GM21381 (cell line): ENCODE data around the gene CD109.
A peak's percentile ranks its signal among the peaks of the same experiment; 100 is the strongest.
"Not testable (repeated sequence)": the region's sequence is repeated elsewhere in the genome, so short reads cannot be mapped to it uniquely, and the experiment has no call there.

ENCODE experiments used
- ATAC-seq: cut with Tn5 transposase; IDR thresholded peaks from one replicate; pipeline ENCODE4 v1.9.1; 2021; ENCODE audit warnings: mild to moderate bottlenecking, moderate library complexity; ENCODE audit not compliant: unreplicated experiment

CD109 gene

DNA sequence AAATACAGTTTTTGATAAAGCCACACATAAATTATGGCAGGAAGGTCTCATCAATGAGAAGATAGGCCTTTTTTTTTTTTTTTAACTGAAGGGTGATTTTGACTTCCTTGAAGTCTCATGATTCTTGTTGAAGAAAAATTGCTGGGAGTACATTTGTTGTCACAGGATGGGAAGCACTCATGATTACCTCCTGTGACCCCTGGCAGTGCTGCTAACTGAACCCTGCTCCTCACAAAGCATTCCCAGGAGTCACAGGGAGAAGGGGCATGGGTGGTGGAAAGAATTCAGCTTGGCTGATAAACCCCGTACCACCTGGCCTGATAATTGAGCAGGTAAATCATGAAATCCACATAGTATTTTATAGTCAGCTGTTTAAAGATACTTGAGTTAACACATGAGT lies 86.9 kb downstream of the CD109 start:
- no peak for ATAC-seq

DNA sequence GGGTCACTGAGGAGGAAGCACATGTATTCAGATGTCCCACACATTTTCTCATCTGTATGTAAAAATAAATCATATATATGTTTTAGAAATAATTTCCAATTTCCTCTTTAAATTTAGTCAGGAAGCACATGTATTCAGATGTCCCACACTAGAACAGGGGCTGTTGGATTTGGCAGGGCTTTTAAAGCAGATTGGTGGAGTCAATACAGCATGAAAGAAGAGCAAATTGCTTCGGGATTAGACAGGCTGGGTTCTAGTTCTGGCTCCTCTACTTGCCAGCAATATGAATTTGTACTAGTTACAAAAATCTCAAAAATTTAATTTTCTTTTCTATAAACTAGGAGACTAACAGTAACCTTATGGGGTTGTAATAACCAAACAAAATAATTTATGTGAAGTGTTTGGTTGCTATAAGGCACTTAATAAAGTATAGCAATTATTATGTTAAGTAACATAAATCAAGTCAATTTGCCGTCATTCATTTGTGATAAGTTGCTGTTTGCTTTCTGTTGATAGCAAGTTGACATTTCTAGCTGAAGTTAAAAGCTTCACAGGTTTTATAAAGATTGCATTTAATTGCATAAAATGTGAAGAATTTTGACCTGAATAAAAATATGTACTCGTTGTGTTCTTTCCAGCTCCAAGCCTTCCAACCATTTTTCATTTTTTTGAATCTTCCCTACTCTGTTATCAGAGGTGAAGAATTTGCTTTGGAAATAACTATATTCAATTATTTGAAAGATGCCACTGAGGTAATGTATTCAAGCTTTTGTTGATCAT lies 88.9 kb downstream of the CD109 start:
- no peak for ATAC-seq

DNA sequence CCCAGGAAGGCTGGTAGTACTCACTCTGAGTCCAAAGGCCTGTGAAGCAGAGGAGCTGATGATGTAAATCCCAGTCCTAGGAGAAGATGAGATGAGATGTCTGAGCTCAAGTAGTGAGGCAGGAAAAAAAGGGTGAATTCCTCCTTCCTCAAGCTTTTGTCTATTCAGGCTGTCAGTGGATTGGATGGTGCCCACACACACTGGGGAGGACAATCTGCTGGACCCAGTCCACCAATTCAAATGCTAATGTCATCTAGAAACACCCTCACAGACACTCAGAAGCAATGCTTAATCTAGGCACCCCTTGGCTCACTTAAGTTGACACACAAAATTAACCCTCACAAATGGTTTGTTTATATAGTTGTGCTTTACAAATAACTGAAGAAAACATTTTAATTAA lies 94.6 kb downstream of the CD109 start:
- no peak for ATAC-seq

DNA sequence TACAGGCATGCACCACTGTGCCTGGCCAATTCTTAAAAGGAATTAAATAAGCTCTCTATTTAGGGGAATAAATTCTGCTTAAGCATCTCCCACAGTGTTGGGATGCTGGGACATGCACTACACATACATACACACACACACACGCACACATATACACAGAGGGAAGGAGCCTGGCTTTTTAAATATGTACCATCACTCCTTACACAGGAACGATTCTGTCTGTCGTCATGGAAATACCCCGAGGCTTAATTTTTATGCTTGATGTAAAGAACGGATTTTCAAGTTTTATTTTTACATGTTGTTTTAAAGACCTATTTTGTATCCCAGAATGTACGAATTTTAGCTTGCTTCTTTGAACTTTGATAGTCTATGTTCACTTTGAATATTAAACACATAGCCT lies 95.3 kb downstream of the CD109 start:
- ATAC-seq: no peak

DNA sequence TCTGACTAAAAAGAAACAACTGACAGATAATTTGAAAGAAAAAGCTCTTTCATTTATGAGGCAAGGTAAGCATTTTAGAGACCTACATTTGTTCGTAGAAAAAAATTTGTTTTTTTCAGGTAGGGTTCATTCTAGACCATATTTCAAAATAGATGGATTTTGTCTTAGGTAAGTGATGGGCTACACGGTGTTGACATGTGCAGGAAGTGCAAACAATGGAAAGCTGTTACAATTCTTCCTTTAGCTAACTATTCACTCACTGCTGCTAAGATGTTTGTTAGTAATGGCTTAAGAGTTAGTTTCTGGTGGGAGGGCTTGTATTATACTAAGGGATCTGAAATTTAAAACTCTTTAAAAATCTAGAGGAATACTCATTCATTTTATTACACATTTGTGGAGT lies 96.7 kb downstream of the CD109 start:
- ATAC-seq: no peak

DNA sequence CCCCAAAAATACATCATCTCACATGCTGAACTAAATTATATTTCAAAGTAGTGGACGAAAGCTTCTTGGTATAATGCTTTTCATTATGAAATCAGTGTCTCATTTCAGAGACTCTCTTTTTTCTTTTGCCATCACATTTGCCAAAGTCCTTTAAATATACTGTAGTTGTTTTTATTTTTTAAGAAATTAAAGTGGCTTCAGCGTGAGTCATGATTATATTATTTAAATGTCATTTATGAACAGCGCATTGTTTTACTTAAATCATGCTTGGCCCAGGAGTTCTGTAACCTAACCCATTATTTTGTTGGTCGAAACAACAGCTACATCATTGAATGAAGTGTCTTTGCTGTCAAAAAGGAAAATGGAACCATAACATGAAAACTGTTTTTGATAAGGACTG lies 100.9 kb downstream of the CD109 start:
- no peak for ATAC-seq

DNA sequence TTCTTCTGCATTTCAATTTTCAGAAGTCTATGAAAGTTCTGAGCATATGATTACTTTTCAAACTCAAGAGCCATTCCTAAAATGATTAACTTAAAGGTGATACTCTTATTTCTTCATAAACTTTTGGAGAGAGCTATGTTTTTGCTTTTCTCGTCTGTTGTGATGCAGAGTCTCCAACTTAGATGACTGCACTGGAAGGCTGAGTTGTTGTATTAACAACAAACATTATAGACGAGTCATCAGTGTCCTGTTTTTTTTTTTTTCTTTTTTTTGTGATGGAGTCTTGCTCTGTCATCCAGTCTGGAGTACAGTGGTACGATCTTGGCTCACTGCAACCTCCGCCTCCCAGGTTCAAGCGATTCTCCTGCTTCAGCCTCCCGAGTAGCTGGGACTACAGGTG lies 101.9 kb downstream of the CD109 start:
- no peak for ATAC-seq

DNA sequence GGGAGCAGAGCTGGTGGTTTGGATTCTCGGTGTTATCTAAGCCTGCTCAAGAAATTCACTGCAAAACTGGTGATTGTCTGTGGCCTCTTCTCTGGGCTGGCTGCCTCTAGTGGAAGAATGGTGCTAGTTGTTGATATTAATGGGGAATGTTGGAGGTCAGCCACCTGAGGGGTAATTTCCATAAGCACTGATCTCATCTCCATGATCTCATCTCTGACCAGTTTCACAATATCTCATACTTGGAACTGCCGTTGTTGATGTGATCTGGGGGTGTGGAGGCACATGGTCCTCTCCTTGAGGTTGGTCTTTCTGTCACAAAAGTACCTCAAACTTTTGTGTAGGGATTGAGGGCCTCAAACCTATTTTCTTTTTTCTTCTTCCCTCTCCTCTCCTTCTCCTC lies 102.6 kb downstream of the CD109 start:
- ATAC-seq: peak; percentile 79

DNA sequence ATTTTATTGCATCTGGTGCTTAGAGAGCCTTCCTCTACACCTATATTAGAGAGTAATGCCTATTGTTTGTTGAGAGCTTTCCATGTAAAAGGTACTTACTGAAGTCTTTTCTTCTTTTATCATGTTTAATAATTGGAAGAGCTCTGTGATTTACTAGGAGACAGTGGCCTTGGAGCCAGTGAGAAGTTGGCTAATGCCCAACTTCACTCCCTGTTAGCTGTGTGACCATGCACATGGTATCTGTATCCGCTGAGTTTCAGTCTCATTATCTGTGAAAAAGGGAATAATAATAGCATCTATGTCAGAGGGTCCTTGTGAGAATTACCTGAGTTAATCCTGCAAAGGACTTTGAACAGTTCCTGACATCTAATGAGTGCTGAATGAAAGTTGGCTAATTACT lies 105.0 kb downstream of the CD109 start:
- no peak for ATAC-seq

DNA sequence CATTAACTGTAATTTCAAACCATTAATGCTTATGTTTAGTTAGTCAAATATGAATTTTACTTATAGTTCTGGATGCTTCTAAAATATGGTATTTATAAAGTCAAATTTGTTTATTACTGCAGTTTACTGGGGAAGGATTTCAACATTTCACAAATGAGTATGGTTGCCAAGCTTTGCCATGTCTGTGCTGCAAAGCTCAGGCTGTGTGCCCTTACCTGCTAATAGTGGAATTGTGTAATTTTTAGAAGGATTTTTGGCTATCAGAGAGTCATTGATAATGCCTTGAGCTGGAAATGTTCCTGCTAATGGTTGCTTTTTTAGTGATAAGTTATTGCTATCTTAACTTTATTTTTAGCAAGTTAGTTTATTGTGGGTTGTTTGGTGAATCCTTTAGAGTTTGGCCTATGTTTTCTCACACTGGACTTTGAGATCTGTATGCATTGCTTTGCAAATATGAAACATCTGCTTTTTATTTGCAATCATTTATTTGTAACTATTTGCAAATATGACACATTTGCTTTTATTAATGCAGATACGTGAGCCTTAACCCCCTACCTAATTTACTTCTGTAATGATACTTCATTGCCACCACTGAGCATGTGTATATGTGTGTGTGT lies 105.8 kb downstream of the CD109 start:
- no peak for ATAC-seq

DNA sequence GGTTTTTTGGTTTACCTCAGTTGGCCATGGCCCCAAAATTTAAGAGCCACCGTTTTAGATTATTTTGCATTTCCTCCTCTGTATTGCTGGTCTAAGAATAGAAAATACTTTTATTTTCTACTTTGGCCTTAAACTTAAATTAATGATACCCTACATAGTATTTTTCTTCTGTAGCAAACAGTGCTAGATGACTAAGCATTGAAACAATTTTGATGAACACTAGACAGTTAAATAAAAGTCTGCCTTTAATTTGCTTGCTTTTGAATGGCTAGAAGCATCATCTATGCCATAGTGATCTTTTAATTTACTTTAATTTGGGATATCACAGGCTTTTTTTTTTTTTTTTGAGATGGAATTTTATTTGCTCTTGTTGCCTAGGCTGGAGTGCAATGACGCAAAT lies 106.4 kb downstream of the CD109 start:
- ATAC-seq: no peak

DNA sequence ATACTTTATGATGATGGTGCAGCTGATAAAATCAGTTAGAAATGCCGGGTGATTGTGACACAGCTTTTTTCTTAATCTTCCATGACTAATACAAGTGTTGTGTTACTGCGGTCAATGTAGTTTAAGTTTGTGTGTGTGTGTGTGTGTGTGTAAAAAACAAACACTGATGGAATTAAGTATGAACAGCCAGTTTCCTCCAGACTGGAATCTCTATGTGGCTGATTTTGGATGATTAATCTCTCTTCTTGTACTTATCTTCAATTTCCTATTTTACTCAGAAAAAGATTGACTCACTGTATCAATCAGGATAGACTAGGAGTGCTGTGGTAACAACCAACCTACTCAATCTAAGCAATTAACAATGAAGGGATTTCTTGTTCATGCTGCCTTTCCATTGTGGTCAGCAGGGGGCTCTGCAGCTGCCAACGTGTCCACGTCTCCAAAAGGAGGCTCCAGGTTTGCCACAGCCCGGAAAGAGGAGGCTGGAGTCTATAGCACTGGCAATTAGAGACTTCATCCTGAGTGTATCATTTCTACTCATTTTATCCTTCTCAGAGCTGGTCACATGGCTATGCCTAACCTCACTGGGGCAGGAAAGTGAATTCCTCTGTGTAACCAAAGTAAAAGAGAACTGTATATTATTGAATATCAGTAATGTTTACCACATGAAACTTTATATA lies 107.7 kb downstream of the CD109 start:
- ATAC-seq: no peak

DNA sequence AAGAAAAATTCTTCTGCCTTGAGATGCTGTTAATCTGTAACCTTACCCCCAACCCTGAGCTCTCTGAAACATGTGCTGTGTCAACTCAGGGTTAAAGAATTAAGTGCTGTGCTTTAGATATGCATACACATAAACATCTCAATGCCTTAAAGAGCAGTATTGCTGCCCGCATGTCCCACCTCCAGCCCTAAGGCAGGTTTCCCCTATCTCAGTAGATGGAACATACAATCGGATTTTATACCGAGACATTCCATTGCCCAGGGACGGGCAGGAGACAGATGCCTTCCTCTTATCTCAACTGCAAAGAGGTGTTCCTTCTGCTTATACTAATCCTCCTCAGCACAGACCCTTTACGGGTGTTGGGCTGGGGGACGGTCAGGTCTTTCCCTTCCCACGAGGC lies 109.2 kb downstream of the CD109 start:
- not testable (repeated sequence) for ATAC-seq

DNA sequence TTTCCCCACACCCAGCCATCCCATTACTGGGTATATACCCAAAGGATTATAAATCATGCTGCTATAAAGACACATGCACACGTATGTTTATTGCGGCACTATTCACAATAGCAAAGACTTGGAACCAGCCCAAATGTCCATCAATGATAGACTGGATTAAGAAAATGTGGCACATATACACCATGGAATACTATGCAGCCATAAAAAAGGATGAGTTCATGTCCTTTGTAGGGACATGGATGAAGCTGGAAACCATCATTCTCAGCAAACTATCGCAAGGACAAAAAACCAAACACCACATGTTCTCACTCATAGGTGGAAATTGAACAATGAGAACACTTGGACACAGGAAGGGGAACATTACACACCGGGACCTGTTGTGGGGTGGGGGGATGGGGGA lies 110.0 kb downstream of the CD109 start:
- not testable (repeated sequence) for ATAC-seq

DNA sequence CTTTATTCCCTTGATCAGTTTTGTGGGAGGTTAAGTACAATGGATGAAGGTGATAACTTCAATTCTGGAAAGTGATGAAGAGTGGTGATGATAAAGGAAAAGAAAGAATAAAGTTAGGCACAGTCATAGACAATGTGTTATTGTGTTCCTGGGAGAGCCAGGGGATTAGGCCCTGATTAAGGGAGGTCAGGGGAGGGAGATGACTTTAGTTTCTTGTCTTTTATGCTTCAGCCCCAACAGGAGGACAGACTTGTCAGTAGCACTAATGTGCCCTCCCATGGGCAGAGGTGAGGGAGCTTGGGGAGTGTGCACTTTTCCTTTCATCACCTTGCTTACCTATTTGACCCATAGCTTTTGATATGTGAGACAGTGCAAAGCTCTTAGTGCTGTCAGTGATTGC lies 115.7 kb downstream of the CD109 start:
- ATAC-seq: no peak

DNA sequence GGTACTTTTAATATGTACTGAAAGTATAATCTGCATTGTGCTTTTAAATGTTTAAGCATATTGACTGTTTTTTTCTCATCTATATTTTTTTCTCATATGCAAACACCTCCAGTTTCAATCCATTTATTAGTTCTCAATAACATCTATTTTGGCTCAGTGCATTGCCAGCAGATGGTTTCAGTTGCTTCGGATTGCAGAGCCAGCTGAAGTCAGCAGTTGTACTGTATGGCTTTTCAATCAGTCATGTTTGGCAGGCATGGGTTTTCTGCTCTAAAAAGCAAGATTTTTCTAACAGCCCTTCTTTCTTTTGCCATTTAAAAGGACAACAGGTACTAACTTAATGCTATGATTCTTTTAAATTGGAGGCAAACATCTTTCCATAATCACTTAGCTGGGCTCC lies 121.2 kb downstream of the CD109 start:
- no peak for ATAC-seq

DNA sequence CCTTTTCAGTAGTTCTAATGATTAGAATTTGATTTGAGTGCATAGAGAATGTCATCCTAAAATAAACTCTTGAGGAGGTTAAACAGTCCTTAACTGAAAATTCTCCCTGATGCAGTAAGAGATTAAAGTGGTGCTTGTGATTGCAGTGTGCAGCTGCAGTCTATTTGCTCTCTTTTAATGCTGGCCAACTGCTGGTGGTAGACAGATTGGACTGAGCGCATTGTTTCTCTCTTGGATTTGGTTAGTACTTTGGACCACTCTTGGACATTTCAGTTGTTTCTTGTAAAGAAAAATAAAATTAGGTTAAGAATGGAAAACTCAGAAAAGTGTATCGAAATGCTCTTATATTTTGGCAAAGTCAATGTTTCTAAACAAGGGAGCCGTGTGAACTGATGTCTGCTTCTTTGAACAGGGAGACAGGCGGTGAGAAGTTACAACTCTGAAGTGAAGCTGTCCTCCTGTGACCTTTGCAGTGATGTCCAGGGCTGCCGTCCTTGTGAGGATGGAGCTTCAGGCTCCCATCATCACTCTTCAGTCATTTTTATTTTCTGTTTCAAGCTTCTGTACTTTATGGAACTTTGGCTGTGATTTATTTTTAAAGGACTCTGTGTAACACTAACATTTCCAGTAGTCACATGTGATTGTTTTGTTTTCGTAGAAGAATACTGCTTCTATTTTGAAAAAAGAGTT lies 127.2 kb downstream of the CD109 start:
- no peak for ATAC-seq

DNA sequence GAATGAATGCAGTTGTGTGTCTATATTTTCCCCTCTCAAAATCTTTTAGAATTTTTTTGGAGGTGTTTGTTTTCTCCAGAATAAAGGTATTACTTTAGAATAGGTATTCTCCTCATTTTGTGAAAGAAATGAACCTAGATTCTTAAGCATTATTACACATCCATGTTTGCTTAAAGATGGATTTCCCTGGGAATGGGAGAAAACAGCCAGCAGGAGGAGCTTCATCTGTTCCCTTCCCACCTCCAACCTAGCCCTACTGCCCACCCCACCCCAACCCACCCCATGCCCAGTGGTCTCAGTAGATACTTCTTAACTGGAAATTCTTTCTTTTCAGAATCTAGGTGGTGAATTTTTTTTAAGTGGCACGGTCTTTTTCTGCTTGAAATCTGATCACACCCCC lies 127.8 kb downstream of the CD109 start:
- no peak for ATAC-seq

DNA sequence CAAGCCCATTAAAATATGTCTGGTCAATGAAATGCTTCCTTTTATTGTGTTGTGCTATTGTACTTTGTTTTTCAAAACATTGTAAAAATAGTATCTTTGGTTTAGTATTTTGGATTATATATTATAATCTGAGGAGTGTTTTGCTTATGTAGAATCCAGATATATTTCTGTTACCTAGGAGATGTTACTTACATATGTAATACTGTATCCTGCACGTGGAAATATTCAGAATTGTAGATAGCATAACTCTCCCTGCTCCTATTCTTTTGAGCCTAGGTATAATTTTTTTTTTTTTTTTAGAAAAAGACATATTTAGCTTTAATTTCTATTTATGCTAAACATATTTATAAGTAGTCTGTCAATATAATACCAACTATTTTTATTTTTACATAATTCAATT lies 130.6 kb downstream of the CD109 start:
- ATAC-seq: no peak

DNA sequence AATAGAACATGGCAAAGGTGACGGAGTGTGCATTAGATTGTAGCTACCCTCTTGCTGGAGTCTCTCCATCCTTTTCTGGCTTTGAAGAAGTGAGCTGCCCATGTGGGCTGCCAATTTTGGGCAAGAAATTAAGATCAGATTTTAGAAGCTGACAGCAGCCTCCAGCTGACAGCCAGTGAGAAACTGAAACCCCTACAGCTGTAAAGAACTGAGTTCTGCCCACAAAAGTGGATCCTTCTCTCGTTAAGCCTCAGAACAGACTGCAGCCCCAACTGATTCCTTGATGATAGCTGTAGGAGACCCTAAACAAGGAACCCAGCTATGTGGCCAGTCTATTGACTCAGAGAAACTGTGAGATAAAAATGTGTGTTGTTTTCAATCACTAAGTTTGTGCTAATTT lies 134.1 kb downstream of the CD109 start:
- ATAC-seq: no peak

DNA sequence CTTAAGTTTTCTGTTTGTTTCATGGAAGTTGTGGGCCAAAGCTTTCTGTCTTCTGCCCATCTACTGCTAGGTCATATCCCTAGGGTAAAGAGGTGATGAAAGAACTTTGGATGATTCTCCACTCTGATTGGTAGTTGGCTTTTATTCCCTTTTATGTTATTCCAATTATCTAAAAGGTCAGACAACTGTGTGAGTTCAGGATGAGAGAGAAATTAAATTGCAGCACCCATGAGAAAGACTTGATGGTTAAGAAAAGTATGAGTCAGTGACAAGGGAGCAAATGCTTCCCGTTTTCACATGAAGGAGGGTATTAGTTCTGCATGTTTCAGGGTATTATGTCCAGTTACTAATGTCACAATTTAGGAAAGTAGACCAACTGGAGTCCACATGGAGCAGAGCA lies 136.3 kb downstream of the CD109 start:
- no peak for ATAC-seq

DNA sequence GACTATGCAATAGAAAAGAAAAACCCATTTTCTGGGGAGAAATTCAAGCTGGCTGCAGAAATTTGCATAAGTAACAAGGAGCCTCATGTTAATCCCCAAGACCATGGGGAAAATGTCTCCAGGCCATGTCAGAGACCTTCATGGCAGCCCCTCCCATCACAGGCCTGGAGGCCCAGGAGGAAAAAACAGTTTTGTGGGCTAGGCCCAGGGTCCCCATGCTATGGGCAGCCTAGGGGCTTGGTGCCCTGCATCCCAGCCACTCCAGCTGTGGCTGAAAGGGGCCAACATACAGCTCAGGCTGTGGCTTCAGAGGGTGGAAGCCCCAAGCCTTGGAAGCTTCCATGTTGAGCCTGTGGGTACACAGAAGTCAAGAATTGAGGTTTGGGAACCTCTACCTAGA lies 148.7 kb downstream of the CD109 start:
- not testable (repeated sequence) for ATAC-seq
